Naive thymus-derived CD8-positive, alpha-beta T cell (primary cell): Measurements from ENCODE around the gene YPEL4. TPM values are rescaled to one million over a fixed set of nuclear protein-coding genes. Genes with fewer than 3 reads are reported as not detected.
A peak's percentile ranks its signal among the peaks of the same experiment; 100 is the strongest.

Source experiments
- ATAC-seq, 2 donors: fragments of 150-1000 bp; cut with Tn5 transposase in 1 of 2; sonication (Bioruptor Pico), chemical (Tn5 transposase) in 1 of 2; 1 replicate in 1 of 2; 2 replicates in 1 of 2; pipeline ENCODE4 v1.10.0; 2021; ENCODE audit warnings: mild to moderate bottlenecking in 2 of 2, moderate library complexity in 2 of 2
- POLR2A ChIA-PET: fragments of 350-600 bp; sonication (Branson Sonifier 250); formaldehyde crosslinking; loops from one replicate; lab custom pipeline; 2021; ENCODE audit warnings: antibody characterized with exemption; lab: Charles Lee
- DNase-seq, 10 donors: peaks; one replicate each; pipeline versions ENCODE4 v3.0.0 to v3.0.0-alpha.2; 2020 to 2022
- H3K27ac Mint-ChIP-seq, 10 donors: one replicate each; pipeline ENCODE4 v1.8.0; 2020 to 2022; ENCODE audit warnings: mild to moderate bottlenecking in 10 of 10, mixed read lengths in 10 of 10, moderate library complexity in 4 of 10, inconsistent platforms in 1 of 10
- H3K27me3 Mint-ChIP-seq, 5 donors: one replicate each; pipeline ENCODE4 v1.8.0; 2021 to 2022; ENCODE audit warnings: mixed read lengths in 5 of 5
- H3K36me3 Mint-ChIP-seq, 3 donors: one replicate each; pipeline ENCODE4 v1.8.0; 2020 to 2022; ENCODE audit warnings: mixed read lengths in 3 of 3, mild to moderate bottlenecking in 2 of 3, inconsistent platforms in 1 of 3
- H3K4me1 Mint-ChIP-seq, 4 donors: one replicate each; pipeline ENCODE4 v1.8.0; 2021 to 2022; ENCODE audit warnings: mixed read lengths in 4 of 4
- H3K4me3 Mint-ChIP-seq, 10 donors: one replicate each; pipeline ENCODE4 v1.8.0; 2020 to 2022; ENCODE audit warnings: mild to moderate bottlenecking in 10 of 10, mixed read lengths in 10 of 10, moderate library complexity in 6 of 10, inconsistent platforms in 1 of 10
- H3K9me3 Mint-ChIP-seq, 9 donors: one replicate each; pipeline ENCODE4 v1.8.0; 2020 to 2022; ENCODE audit warnings: mixed read lengths in 9 of 9, mild to moderate bottlenecking in 3 of 9, inconsistent platforms in 1 of 9, moderate library complexity in 1 of 9
- microRNA-seq: library from miRNA; unstranded; fragments of <30 nt; microRNA quantifications from one replicate; pipeline ENCODE4 v1.2.0, GENCODE V29; 2022; ENCODE audit warnings: borderline microRNAs expressed
- polyA plus RNA-seq, 3 donors: library from polyadenylated mRNA; unstranded; fragments of 300-500 nt; fragmentation: Illumina TruSeq; gene quantifications; one replicate each; pipeline ENCODE4 v1.2.3, GENCODE V29; 2021
- total RNA-seq, 8 experiments: library from RNA in 2 of 8; stranded (reverse) in 2 of 8; gene quantifications; one replicate each; pipeline ENCODE4 v1.2.3 and lab custom pipeline; 2021 to 2026

Gene YPEL4
- total and polyA plus RNA-seq, 5 experiments from 2014 or later, result 0.27 to 14.6 (median 12.9) TPM; not detected in 2

- H3K36me3 Mint-ChIP-seq, result no peaks in the 10 kb centered on the region
- H3K27me3 Mint-ChIP-seq, result peaks cover 16 to 38% (median 23%) of the 10 kb centered on the region in 5 donors
- DNase-seq (no peak), ATAC-seq (no peak)
- H3K4me3 Mint-ChIP-seq, result no peak overlapping the region
- POLR2A ChIA-PET, result no interaction called here
- H3K27ac Mint-ChIP-seq, result peak overlapping the region in 1 of 10 donors; percentile 56
- H3K9me3 Mint-ChIP-seq, result no peaks in the 10 kb centered on the region
- peaks cover 3 to 7% (median 4%) of the 10 kb centered on the region in 4 donors for H3K4me1 Mint-ChIP-seq
Measured at GRCh38 chr11:57601297-57601696, 48.4 kb downstream of the YPEL4 start.

- Mint-ChIP-seq H3K27ac (no peak overlapping the region), H3K4me3 (no peak overlapping the region), H3K27me3 (peaks cover 16 to 38% (median 26%) of the 10 kb centered on the region in 5 donors), H3K9me3 (peaks cover 0 to 2% (median 0%) of the 10 kb centered on the region in 9 donors), H3K36me3 (no peaks in the 10 kb centered on the region), H3K4me1 (peaks cover 2 to 5% (median 4%) of the 10 kb centered on the region in 4 donors)
- POLR2A ChIA-PET, result interaction anchor here (0.7 kb wide), 1 partner anchor 201 kb away, joined by 3 read pairs; no protein-coding TSS in a partner anchor
- DNase-seq, result no peak
- ATAC-seq, result no peak
Measured at GRCh38 chr11:57599381-57599780, 50.3 kb downstream of the YPEL4 start.

GRCh38 chr11:57598831-57599155 lies 50.9 kb downstream of the YPEL4 start:
- no peak for ATAC-seq
- Mint-ChIP-seq H3K4me1 (peaks cover 0 to 4% (median 3%) of the 10 kb centered on the region in 4 donors), H3K4me3 (peak overlapping the region in 1 of 10 donors; percentile 63), H3K27me3 (peaks cover 16 to 38% (median 27%) of the 10 kb centered on the region in 5 donors), H3K27ac (no peak overlapping the region), H3K36me3 (no peaks in the 10 kb centered on the region), H3K9me3 (peaks cover 0 to 2% (median 0%) of the 10 kb centered on the region in 9 donors)
- DNase-seq, result no peak
- POLR2A ChIA-PET, result no interaction called here

- H3K4me3 Mint-ChIP-seq, result peak overlapping the region in 2 of 10 donors; percentile 3 to 63
- no peaks in the 10 kb centered on the region for H3K36me3 Mint-ChIP-seq
- peaks cover 0 to 2% (median 0%) of the 10 kb centered on the region in 9 donors for H3K9me3 Mint-ChIP-seq
- DNase-seq (peak in 1 of 10 donors; percentile 4), ATAC-seq (no peak)
- H3K4me1 Mint-ChIP-seq, result peaks cover 0 to 4% (median 3%) of the 10 kb centered on the region in 4 donors
- H3K27ac Mint-ChIP-seq, result no peak overlapping the region
- POLR2A ChIA-PET, result no interaction called here
- H3K27me3 Mint-ChIP-seq, result peaks cover 16 to 38% (median 27%) of the 10 kb centered on the region in 5 donors
Measured at GRCh38 chr11:57597916-57598830, 51.5 kb downstream of the YPEL4 start.

GRCh38 chr11:57597461-57597915 lies 52.2 kb downstream of the YPEL4 start, which contains the start of gene SERPING1:
TSS of gene SERPING1 (plus strand) at chr11:57597685. CDS start at chr11:57598271, 586 bp downstream.
- no peak for ATAC-seq
- peaks cover 0 to 4% (median 3%) of the 10 kb centered on the region in 4 donors for H3K4me1 Mint-ChIP-seq
- DNase-seq, result no peak
- POLR2A ChIA-PET, result no interaction called here
- H3K9me3 Mint-ChIP-seq, result peaks cover 0 to 2% (median 0%) of the 10 kb centered on the region in 9 donors
- H3K36me3 Mint-ChIP-seq, result no peaks in the 10 kb centered on the region
- H3K27me3 Mint-ChIP-seq, result peaks cover 18 to 38% (median 30%) of the 10 kb centered on the region in 5 donors
- peak within 1 kb of the TSS in 1 of 10 donors; percentile 54 for H3K27ac Mint-ChIP-seq
- H3K4me3 Mint-ChIP-seq, result peak within 1 kb of the TSS in 2 of 10 donors; percentile 3 to 63

- H3K4me3 Mint-ChIP-seq, result no peak overlapping the region
- peaks cover 16 to 40% (median 30%) of the 10 kb centered on the region in 5 donors for H3K27me3 Mint-ChIP-seq
- H3K36me3 Mint-ChIP-seq, result no peaks in the 10 kb centered on the region
- DNase-seq (no peak), ATAC-seq (no peak)
- peaks cover 0 to 2% (median 0%) of the 10 kb centered on the region in 9 donors for H3K9me3 Mint-ChIP-seq
- no peak overlapping the region for H3K27ac Mint-ChIP-seq
- H3K4me1 Mint-ChIP-seq, result peaks cover 0 to 4% (median 3%) of the 10 kb centered on the region in 4 donors
- POLR2A ChIA-PET, result interaction anchor here (0.6 to 0.7 kb wide), 2 partner anchors 14 to 922 kb away, joined by 3 to 6 read pairs; no protein-coding TSS in a partner anchor
Measured at GRCh38 chr11:57596266-57596885, 53.3 kb downstream of the YPEL4 start.

Small RNAs within 50 kb of the gene (microRNA-seq; reads per million reads assigned to microRNA genes)
- gene MIR130A, result 58.2 reads per million, percentile 56 among the genes with 10 or more reads in this experiment

Other genes with a start within 250 kb of the YPEL4 start
- 10 to 100 TPM; 14.5 to 17.4 TPM for gene SLC43A3, start 222.8 kb downstream of the YPEL4 start, total RNA-seq
- gene SLC43A3, start 222.8 kb downstream of the YPEL4 start, polyA plus RNA-seq, result 10 to 100 TPM; 11.4 to 13.7 (median 11.5) TPM
- gene RTN4RL2, start 189.4 kb downstream of the YPEL4 start, total RNA-seq, result not detected
- under 1 TPM in 2 of 3 donors, not detected in 1; 0.09 to 0.21 TPM for gene RTN4RL2, start 189.4 kb downstream of the YPEL4 start, polyA plus RNA-seq
- 10 to 100 TPM; 27.2 to 27.8 TPM for gene SLC43A1, start 134.2 kb downstream of the YPEL4 start, total RNA-seq
- gene SLC43A1, start 134.2 kb downstream of the YPEL4 start, polyA plus RNA-seq, result 10 to 100 TPM; 15.3 to 23.2 (median 21.4) TPM
- 10 to 100 TPM; 26.6 to 30.2 TPM for gene TIMM10, start 119.2 kb downstream of the YPEL4 start, total RNA-seq
- 10 to 100 TPM; 66.1 to 86.5 (median 70.5) TPM for gene TIMM10, start 119.2 kb downstream of the YPEL4 start, polyA plus RNA-seq
- gene SMTNL1, start 112.3 kb downstream of the YPEL4 start, total RNA-seq, result not detected
- under 1 TPM in 2 of 3 donors, not detected in 1; 0.12 to 0.37 TPM for gene SMTNL1, start 112.3 kb downstream of the YPEL4 start, polyA plus RNA-seq
- 10 to 100 TPM; 61.8 to 66.5 TPM for gene UBE2L6, start 82.2 kb downstream of the YPEL4 start, total RNA-seq
- gene UBE2L6, start 82.2 kb downstream of the YPEL4 start, polyA plus RNA-seq, result 100 to 1,000 TPM; 218 to 246 (median 239) TPM
- gene SERPING1, start 52.2 kb downstream of the YPEL4 start, total RNA-seq, result not detected
- gene SERPING1, start 52.2 kb downstream of the YPEL4 start, polyA plus RNA-seq, result not detected
- 10 to 100 TPM; 13.5 TPM for gene CLP1, start 7.8 kb upstream of the YPEL4 start, total RNA-seq
- gene CLP1, start 7.8 kb upstream of the YPEL4 start, polyA plus RNA-seq, result 10 to 100 TPM in 1 of 3 donors, 1 to 10 TPM in 2; 7.9 to 13.4 (median 9.4) TPM
- gene ZDHHC5, start 18.2 kb upstream of the YPEL4 start, total RNA-seq, result 10 to 100 TPM; 75.2 to 78.8 TPM
- 10 to 100 TPM; 25.0 to 43.4 (median 26.4) TPM for gene ZDHHC5, start 18.2 kb upstream of the YPEL4 start, polyA plus RNA-seq
- gene MED19, start 62.3 kb upstream of the YPEL4 start, total RNA-seq, result 10 to 100 TPM in 1 of 2 experiments, 1 to 10 TPM in 1; 9.3 to 11.9 TPM
- gene MED19, start 62.3 kb upstream of the YPEL4 start, polyA plus RNA-seq, result 10 to 100 TPM; 12.8 to 17.4 (median 15.7) TPM
- gene TMX2, start 62.7 kb upstream of the YPEL4 start, total RNA-seq, result 10 to 100 TPM; 56.4 to 58.5 TPM
- gene TMX2, start 62.7 kb upstream of the YPEL4 start, polyA plus RNA-seq, result 10 to 100 TPM; 69.9 to 85.8 (median 82.7) TPM
- gene SELENOH, start 91.6 kb upstream of the YPEL4 start, total RNA-seq, result 100 to 1,000 TPM; 142 to 146 TPM
- 100 to 1,000 TPM; 294 to 419 (median 342) TPM for gene SELENOH, start 91.6 kb upstream of the YPEL4 start, polyA plus RNA-seq
- gene BTBD18, start 101.9 kb upstream of the YPEL4 start, total RNA-seq, result under 1 TPM; 0.18 to 0.30 TPM
- under 1 TPM; 0.25 to 0.76 (median 0.27) TPM for gene BTBD18, start 101.9 kb upstream of the YPEL4 start, polyA plus RNA-seq
- 10 to 100 TPM; 17.4 to 19.1 TPM for gene CTNND1, start 111.9 kb upstream of the YPEL4 start, total RNA-seq
- 1 to 10 TPM; 1.3 to 1.5 (median 1.5) TPM for gene CTNND1, start 111.9 kb upstream of the YPEL4 start, polyA plus RNA-seq